Mesodermal cell (in vitro differentiated cells): ENCODE measurements around the gene DAPK1.

ENCODE experiments used
- H3K27ac ChIP-seq: 2 replicates; pipeline ENCODE4 v1.7.0; 2013; ENCODE audit warnings: mild to moderate bottlenecking, low read depth, low read length, moderate library complexity; ENCODE audit not compliant: severe bottlenecking
- H3K36me3 ChIP-seq: 2 replicates; pipeline ENCODE4 v1.7.1; 2013; ENCODE audit warnings: mild to moderate bottlenecking, low read length, moderate library complexity; ENCODE audit not compliant: control insufficient read depth, insufficient read depth
- H3K4me1 ChIP-seq: one replicate; pipeline ENCODE4 v1.7.1; 2013; ENCODE audit warnings: mild to moderate bottlenecking, low read length; ENCODE audit not compliant: insufficient read depth, control insufficient read depth, poor library complexity, severe bottlenecking
- H3K4me3 ChIP-seq: 2 replicates; pipeline ENCODE4 v1.7.0; 2013; ENCODE audit warnings: low read length, control low read depth, mild to moderate bottlenecking; ENCODE audit not compliant: insufficient read depth, poor library complexity, severe bottlenecking; ENCODE audit errors: extremely low read depth
- H3K9me3 ChIP-seq: 2 replicates; pipeline ENCODE4 v1.7.1; 2013; ENCODE audit warnings: mild to moderate bottlenecking, low read length, moderate library complexity; ENCODE audit not compliant: control insufficient read depth
- whole genome bisulfite sequencing, 2 experiments: methylation state at CpG; one replicate each; pipeline ENCODE4 v1.1.5; 2013; ENCODE audit warnings: missing lambda C conversion rate in 2 of 2; ENCODE audit not compliant: insufficient coverage in 2 of 2; 5-methylcytosine and 5-hydroxymethylcytosine counted together

DAPK1 gene

DNA sequence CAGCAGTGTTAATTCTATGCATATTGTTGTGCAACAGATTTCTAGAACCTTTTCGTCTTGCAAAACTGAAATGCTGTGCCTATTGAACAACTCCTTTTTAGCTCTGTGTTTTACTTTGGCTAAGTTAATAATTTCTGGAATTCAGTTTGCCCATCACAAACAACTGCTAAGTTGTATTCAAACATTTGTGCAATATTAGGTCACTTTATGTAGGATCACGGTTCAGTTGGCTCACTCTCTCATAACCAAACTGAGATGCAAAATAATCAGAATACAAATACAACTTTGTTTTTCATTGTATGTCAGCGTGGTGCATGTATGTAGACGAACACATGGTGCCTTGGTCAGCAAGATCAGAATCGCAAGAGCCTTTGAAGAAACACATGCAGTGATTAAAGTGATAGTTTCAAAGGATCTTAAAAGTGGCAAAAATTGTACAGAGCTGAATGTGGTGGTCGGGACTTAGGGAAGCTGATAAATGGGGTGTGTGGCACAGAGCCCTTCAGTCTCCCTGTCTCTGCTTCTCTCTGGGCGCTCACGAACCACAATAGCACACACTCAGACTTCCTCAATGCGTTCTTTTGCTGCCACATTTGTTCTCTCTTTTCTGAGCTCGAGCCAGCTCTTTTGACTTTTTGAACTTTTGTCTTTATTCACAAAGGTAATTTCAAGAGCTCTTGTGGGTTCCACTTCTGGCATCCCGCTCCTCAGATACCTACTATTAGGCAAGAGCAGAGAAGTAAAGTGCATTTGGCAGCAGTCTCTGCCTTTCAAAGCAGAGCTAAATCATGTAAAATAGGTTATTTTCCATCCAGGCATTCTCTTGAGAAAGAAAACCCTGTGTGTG is 115.8 kb downstream of the DAPK1 start:
- H3K4me1 ChIP-seq, result peaks cover 6% of the 10 kb centered on the region
- no peak overlapping the region for H3K4me3 ChIP-seq
- H3K9me3 ChIP-seq, result no peaks in the 10 kb centered on the region
- 91 to 92% methylated on average over 8 of the region's 11 CpGs for WGBS, 2 experiments
- peaks cover 57% of the 10 kb centered on the region for H3K36me3 ChIP-seq
- H3K27ac ChIP-seq, result no peak overlapping the region

DNA sequence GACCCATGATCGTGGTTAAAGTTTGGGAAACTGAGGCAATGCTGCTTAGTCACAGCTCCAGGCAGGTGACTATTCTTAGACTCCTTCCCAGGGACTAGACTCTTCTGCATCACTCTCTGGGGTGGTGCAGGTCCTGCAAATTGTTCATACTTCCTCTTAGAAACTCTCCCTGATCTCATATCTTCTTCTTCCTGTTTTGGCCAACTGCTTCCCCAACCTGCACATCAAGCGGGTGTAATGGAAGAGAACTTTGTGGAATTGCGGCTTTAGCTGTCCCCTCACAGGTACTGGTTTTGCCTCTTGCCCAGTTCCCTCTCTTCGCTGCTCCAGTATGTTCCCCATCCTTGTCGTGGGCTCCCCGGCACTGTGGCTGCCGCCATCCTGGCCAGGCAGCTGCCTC is 116.7 kb downstream of the DAPK1 start:
- H3K27ac ChIP-seq, result no peak overlapping the region
- peaks cover 51% of the 10 kb centered on the region for H3K36me3 ChIP-seq
- 95 to 96% methylated on average over 5 to 6 of the region's 7 CpGs for WGBS, 2 experiments
- no peak overlapping the region for H3K4me3 ChIP-seq
- H3K9me3 ChIP-seq, result no peaks in the 10 kb centered on the region
- H3K4me1 ChIP-seq, result peaks cover 6% of the 10 kb centered on the region

DNA sequence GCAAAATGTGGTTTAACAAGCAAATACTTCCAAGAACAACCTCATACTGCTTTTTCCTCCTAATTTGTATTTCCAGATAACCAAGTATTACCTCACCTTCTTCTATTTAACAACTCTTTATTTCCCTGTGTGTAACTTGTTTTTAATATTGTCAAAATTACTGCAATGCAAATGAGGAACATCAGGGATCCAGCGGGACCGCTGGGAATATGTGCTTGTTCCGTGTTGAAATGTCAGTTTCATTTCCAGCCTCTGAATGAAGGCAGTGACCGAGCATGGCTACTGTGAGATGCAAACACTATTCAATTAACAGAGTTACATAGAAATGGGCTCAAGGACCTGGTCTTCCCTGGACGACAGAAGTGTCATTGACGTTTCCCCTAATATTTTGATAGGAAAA is 117.5 kb downstream of the DAPK1 start:
- Histone ChIP-seq H3K9me3 (no peaks in the 10 kb centered on the region), H3K27ac (no peak overlapping the region), H3K4me1 (peaks cover 6% of the 10 kb centered on the region), H3K4me3 (no peak overlapping the region), H3K36me3 (peaks cover 45% of the 10 kb centered on the region)
- 96 to 100% methylated on average over 3 to 5 of the region's 6 CpGs for WGBS, 2 experiments

GRCh38 chr9:87615547-87616148 is 118.0 kb downstream of the DAPK1 start:
- Histone ChIP-seq H3K9me3 (no peaks in the 10 kb centered on the region), H3K36me3 (peaks cover 46% of the 10 kb centered on the region), H3K4me3 (no peak overlapping the region), H3K27ac (no peak overlapping the region), H3K4me1 (peaks cover 6% of the 10 kb centered on the region)
- 92 to 94% methylated on average over 4 to 5 of the region's 6 CpGs for WGBS, 2 experiments

DNA sequence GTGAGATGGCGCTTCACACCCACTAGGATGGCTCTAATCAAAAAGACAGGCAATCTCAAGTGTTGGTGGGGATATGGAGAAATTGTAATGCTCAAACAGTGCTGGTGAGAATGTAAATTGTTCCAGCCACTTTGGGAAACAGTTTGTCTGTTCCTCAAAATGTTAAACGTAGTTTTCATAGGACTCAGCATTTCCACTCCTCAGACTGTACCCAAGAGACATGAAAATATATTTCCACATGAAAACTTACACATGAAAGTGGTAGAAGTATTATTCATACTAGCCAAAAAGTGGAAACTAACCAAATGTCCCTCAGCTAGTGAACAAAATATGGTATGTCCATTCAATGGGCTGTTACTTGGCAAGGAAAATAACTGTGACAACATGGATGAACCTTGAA is 120.6 kb downstream of the DAPK1 start:
- no peak overlapping the region for H3K27ac ChIP-seq
- no peak overlapping the region for H3K4me3 ChIP-seq
- no peaks in the 10 kb centered on the region for H3K9me3 ChIP-seq
- peaks cover 29% of the 10 kb centered on the region for H3K36me3 ChIP-seq
- 100% methylated on average over 1 of the region's 2 CpGs for WGBS, 2 experiments
- peaks cover 9% of the 10 kb centered on the region for H3K4me1 ChIP-seq

- Histone ChIP-seq H3K27ac (no peak overlapping the region), H3K4me1 (peaks cover 9% of the 10 kb centered on the region), H3K36me3 (peaks cover 26% of the 10 kb centered on the region), H3K9me3 (no peaks in the 10 kb centered on the region), H3K4me3 (no peak overlapping the region)
- 86 to 100% methylated on average over 1 of the region's 3 CpGs for WGBS, 2 experiments
Measured at GRCh38 chr9:87618931-87619330, 121.3 kb downstream of the DAPK1 start.

DNA sequence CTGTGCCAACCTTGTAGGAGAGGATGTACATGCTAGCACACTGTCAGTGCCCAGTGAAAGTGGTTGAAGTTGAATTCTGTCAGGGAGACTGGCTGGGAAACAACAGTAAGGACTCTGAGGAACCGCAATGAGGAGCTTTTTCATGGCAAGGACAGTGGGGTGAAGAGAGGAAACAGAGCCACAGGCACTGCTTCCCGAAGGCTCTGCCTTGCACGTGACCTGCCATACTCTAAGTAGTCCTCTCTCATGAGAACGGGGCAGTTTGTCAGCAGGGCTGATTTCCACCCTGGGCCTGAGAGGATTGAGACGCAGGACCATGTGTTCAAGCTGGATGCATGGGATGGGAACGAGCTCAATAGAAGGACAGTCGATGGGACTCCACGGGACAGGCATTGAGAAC is 121.7 kb downstream of the DAPK1 start:
- H3K36me3 ChIP-seq, result peaks cover 23% of the 10 kb centered on the region
- WGBS, 2 experiments, result 86 to 89% methylated on average over 7 to 8 of the region's 8 CpGs

GRCh38 chr9:87620731-87621322 is 123.2 kb downstream of the DAPK1 start:
- 81 to 88% methylated on average over 3 of the region's 4 CpGs for WGBS, 2 experiments
- Histone ChIP-seq H3K36me3 (peaks cover 24% of the 10 kb centered on the region), H3K27ac (no peak overlapping the region), H3K9me3 (no peaks in the 10 kb centered on the region), H3K4me3 (no peak overlapping the region), H3K4me1 (peaks cover 3% of the 10 kb centered on the region)

More for the DNA sequence above, 121.7 kb downstream of the DAPK1 start:
- Histone ChIP-seq H3K4me1 (peaks cover 9% of the 10 kb centered on the region), H3K4me3 (no peak overlapping the region), H3K27ac (no peak overlapping the region), H3K9me3 (no peaks in the 10 kb centered on the region)

DNA sequence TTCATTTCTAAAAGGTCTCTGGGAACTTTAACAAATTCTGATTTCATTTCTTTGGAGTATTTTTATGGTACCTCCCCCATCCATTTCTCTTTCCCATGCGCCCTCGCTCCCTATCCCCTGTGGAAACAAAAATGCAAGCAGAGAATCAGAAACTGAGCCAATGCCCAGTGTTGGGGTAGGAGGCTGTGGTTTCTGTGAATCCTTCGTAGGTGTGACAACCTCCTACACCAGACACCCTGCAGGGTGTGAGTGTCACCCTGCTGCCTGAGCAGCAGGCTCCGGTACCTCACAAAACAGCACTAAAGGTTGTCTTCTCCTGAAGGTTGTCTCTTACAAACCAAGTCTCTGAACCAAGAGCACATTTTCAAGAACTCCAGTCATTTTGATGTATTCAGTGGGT is 124.4 kb downstream of the DAPK1 start:
- H3K36me3 ChIP-seq, result peaks cover 22% of the 10 kb centered on the region
- no peak overlapping the region for H3K27ac ChIP-seq
- 87% methylated on average over 2 of the region's 4 CpGs; no CpG with 5 or more reads in 1 of the 2 experiments for WGBS, 2 experiments
- H3K4me3 ChIP-seq, result no peak overlapping the region
- H3K9me3 ChIP-seq, result no peaks in the 10 kb centered on the region
- peaks cover 3% of the 10 kb centered on the region for H3K4me1 ChIP-seq

- H3K27ac ChIP-seq, result no peak overlapping the region
- WGBS, 2 experiments, result 100% methylated on average over 2 of the region's 2 CpGs
- no peaks in the 10 kb centered on the region for H3K9me3 ChIP-seq
- H3K4me3 ChIP-seq, result no peak overlapping the region
- H3K36me3 ChIP-seq, result peaks cover 15% of the 10 kb centered on the region
- H3K4me1 ChIP-seq, result peaks cover 3% of the 10 kb centered on the region
Measured at GRCh38 chr9:87622923-87623322, 125.3 kb downstream of the DAPK1 start.
